Gastroesophageal sphincter (tissue), 3 donors: ENCODE measurements around the gene SRPK2.

Experiments used
- CTCF ChIP-seq, 4 experiments: fragments of 200-600 bp in 2 of 4; fragments of 450-650 bp in 2 of 4; sonication (generic) in 1 of 4; IDR thresholded peaks; one replicate each; pipeline ENCODE4 v1.5.1; 2017 to 2019; ENCODE audit warnings: antibody characterized with exemption in 4 of 4, mild to moderate bottlenecking in 2 of 4, moderate library complexity in 2 of 4
- POLR2AphosphoS5 ChIP-seq: sonication (generic); formaldehyde crosslinking; IDR thresholded peaks from one replicate; pipeline ENCODE4 v1.6.1; 2017; ENCODE audit warnings: antibody characterized with exemption

- no peak for TF ChIP-seq POLR2AphosphoS5
- TF ChIP-seq CTCF (IDR thresholded peaks at IDR 0.05): no peak
Observed at GRCh38 chr7:105187302-105188169, 201.2 kb downstream of the SRPK2 start.
